DOHH2 (cell line): ENCODE data around the gene TNS4.

Source experiments
- CTCF ChIP-seq: fragments of 200-600 bp; sonication (generic); IDR thresholded peaks from one replicate; pipeline ENCODE4 v1.5.1; 2014; ENCODE audit warnings: antibody characterized with exemption, mild to moderate bottlenecking, low read depth, low read length; ENCODE audit not compliant: poor library complexity, severe bottlenecking
- EZH2phosphoT487 ChIP-seq: fragments of 200-600 bp; sonication (generic); IDR thresholded peaks from 2 replicates; pipeline ENCODE4 v1.6.1; 2017; ENCODE audit warnings: borderline replicate concordance, mild to moderate bottlenecking, antibody characterized with exemption, low read length, moderate library complexity, mixed read lengths

GRCh38 chr17:40486522-40487370, 14.7 kb downstream of the TNS4 start:
- TF ChIP-seq CTCF: no peak
- TF ChIP-seq EZH2phosphoT487: no peak
